WI38 (cell line): ENCODE measurements around the gene C5orf24.

ENCODE experiments used
- H3K4me3 ChIP-seq: 2 replicates; pipeline ENCODE4 v1.5.1; 2011; ENCODE audit warnings: low read depth, mild to moderate bottlenecking, control low read depth, low read length
- TF ChIP-seq, protein P1 (sequence below): IDR thresholded peaks from 2 replicates; pipeline ENCODE4 v1.5.1; 2012; ENCODE audit warnings: low read depth, mild to moderate bottlenecking, control low read depth, low read length

C5orf24 gene

GRCh38 chr5:134904610-134905245, 59.0 kb downstream of the C5orf24 start, which contains the start of gene PCBD2:
Gene PCBD2, plus strand, starts transcription at chr5:134905131. Its CDS starts 9 bp downstream, at chr5:134905140.
- TF ChIP-seq, protein P1, sequence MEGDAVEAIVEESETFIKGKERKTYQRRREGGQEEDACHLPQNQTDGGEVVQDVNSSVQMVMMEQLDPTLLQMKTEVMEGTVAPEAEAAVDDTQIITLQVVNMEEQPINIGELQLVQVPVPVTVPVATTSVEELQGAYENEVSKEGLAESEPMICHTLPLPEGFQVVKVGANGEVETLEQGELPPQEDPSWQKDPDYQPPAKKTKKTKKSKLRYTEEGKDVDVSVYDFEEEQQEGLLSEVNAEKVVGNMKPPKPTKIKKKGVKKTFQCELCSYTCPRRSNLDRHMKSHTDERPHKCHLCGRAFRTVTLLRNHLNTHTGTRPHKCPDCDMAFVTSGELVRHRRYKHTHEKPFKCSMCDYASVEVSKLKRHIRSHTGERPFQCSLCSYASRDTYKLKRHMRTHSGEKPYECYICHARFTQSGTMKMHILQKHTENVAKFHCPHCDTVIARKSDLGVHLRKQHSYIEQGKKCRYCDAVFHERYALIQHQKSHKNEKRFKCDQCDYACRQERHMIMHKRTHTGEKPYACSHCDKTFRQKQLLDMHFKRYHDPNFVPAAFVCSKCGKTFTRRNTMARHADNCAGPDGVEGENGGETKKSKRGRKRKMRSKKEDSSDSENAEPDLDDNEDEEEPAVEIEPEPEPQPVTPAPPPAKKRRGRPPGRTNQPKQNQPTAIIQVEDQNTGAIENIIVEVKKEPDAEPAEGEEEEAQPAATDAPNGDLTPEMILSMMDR: peak; percentile 89
- H3K4me3 ChIP-seq: peak within 1 kb of the TSS; percentile 78

DNA sequence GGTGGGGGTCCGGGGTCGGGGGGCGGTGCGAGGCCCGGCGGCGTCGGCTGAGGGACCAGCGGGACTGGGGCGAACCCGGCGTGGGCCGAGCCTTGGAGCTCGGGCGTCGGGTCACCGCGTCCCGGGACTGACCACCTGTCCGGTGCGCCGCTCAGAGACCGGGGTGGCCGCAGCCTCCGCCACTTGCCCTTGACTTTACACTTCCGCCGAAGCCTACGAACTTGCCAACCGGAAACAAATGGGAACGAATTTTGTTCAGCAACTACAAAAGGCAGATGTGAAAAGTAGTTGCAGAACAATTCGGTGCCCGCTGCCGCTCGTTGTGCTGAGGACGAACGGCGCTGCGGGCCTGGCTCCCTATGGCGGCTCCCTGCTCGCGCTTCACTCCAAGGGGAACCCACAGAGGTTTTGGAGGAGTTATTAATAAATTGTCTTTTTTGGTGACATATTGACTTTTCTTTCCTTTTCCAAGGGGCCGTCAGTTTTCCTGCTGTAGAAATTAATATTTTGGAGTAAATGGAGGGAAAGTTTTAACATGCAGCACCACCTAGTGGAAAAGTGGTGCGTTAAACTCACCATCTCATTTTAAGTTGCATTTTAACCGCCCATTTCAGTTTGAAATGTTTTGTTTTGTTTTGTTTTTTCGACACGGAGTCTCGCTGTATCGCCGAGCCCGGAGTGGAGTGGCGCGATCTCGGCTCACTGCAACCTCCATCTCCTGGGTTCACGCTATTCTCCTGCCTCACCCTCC, 59.7 kb downstream of the C5orf24 start:
- TF ChIP-seq, protein P1: peak; percentile 34; the same call in 1 of the 2 replicates

DNA sequence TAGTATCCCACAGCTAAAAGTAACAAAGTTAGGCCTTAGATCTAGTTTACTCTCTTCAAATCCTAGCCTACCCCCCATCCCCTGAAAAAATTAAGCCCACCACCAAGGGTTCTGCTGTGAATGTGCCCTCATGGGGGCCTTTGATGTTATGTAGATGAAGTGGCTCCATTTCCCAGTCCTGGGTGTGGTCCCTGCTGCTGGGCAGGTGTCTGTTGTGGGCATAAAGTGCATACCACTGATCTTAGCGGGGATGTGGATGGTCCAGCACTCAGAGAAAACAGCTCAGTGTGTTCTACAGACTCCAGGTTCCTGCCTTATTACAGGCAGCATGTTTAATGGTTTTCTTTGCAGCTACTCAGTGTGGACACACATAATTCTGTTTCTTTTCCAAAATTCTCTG, 61.0 kb downstream of the C5orf24 start:
- TF ChIP-seq, protein P1: no peak
- no peak overlapping the region for H3K4me3 ChIP-seq

More for the DNA sequence above, 59.7 kb downstream of the C5orf24 start:
- peak overlapping the region; percentile 78 for H3K4me3 ChIP-seq
